Stimulated activated CD8-positive, alpha-beta memory T cell treated with anti-CD3 and anti-CD28 coated beads, Interleukin-15, amount 100 ng/mL, for 4 hours (primary cell): ENCODE measurements around the gene VTI1A.

Experiments
- DNase-seq, 2 donors: peaks; one replicate each; pipeline ENCODE4 v3.0.0-alpha.2; 2020; ENCODE audit warnings: low read depth in 2 of 2

Gene VTI1A

DNA sequence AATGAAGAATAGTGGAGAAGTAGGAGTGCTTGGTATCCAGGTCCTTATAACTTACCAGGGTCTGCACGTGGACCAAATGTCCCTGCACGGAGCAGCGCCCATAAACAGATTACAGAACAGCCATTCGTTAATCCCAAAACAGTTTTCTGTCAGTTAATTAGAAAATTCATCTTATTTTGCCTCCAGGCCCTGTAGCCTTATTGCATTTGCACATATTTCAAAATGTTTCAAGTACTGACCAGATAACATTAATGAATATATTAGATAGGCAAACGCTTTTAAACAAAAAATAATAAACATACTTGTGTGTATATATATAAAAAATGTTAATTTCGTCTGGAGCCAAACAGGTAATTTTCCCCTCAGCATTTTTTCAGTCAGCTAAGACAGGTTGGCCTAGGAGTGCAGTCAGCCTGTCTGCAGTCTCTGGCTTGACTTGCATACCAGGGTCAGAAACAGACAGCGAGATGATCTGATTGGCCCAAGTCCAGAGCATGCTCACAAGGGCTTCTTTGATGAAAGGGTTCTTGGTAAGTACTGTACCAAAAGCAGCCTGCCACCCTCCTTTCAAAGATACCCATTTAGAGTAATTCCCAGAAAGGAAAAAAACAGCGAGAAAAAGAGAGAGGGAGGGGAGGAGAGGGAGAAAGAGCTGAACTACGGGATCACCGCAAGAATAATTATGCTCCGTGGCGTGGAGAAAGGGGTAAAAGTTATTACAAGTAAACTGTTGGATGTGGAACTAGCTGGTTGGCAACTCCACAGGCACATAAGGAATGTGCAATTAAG is 308.6 kb downstream of the VTI1A start:
- DNase-seq = no peak

DNA sequence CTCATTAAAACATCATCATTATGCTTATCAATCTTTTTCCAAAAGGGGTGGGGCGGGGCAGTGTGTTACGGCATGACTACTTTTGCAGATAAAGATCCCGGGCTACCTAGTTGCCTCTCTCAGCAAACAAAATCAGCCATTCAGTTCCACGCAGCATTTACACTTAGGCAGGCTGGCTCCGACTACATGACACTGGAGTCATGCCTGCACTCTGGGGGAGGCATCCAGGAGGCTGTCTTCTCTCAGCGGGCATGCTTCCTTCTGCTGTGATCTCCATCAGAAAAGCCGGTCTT is 309.2 kb downstream of the VTI1A start:
- no peak for DNase-seq

DNA sequence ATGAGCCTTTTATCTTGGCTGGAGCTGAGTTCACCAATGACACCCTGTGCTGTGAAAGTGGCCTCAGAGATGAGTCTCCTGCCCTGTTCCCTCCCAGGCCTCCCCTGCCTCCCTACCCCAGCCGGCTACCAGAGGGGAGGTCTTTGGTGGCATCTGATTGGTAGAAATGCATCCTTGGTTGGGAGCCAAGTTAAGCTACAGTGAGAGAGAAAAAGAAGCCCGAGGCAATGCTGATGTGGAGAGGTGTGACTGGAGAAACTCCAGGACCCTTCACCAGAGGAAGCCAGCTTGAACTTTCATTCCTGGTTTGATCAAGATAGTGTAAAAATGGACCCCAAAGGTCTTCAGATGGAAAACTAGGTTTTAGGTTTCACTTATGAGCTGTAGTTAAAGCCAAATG is 311.9 kb downstream of the VTI1A start:
- DNase-seq = no peak

DNA sequence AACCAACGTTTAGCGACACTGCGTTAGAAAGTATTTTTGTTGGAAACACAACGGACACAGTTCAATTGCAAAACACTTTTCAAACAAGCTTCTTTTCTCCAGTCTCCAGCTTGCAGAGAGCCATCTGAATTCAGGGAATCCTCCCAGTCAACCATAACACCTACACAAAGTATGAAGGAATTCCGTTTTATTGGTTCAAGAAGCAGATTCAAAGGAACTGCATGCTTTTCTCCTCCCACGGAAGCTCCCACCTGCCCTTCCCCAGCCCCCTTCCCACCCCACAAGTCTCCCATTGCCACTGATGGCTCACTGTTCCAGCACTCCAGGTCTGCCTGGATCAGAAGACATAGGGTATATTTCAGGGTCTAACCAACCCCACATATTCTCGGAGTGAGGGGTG is 312.5 kb downstream of the VTI1A start:
- DNase-seq = no peak

DNA sequence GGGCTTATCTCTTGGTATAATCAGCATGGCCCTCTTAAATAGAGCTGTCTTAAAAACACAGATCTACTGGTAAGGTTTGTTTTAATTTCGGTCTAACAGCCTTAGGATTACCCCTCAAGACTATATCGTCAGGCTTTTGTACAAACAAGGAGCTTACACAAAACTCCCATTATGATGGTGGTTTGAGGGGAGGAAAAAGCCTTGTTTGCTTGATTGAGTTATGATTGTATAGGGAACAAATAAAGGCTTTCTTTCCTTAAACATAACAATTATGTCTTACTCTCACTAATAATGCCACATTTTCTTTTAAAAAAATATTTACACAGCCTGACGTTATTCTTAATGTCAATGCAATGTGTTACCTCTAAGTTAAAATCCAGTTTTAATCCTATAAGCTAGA is 314.2 kb downstream of the VTI1A start:
- no peak for DNase-seq

DNA sequence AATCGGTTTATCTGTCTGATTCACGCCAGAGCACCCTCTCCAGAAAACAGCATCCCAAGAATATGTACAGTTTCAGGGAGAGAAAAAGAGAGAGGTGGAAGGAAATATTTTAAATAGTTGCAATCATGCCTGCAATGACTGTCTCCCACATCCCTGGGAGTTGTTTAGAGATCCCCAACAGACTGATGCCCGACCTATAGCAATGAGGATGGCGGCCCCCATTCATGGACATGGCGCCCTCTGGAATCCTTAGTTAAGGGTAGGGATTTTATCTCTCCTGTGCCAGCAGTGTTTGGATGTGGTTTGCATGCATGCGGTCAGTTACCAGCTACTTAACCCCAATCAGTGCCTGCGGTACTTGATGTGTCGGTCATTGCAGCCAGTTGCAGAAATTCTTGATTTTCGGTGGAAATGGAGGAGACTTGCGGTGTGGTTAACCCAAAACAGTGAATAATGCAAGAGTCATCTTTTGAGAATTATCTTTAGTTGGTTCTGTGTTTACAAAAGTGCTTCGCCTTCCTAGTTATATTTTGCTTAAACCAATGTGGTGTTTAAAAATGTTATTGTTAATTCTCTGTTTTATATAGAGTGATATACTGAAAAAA is 317.0 kb downstream of the VTI1A start:
- DNase-seq = no peak

DNA sequence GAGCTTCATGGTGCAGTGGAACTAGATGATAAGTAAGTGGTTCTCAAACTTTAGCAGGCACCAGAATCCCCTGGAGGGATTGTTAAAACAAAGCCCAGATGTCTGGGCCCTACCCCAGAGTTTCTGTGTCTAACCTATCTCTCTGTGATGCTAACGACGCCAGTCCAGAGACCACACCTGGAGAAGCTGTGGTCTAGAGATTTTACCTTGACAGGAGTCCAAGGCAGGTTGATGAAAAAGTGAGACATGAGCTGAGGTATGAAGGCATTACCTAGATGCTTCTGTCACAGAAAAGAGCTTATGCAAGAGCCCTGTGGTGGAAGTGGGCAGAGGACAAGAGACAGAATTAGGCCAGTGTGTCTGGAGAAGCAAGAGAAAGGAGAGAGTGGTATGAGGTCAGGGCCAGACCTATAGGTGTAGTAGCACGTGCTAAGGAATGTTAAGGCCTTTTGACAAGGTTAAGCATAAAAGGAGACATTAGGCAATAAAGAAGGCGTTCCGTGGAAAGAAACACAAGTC is 318.8 kb downstream of the VTI1A start:
- no peak for DNase-seq

DNA sequence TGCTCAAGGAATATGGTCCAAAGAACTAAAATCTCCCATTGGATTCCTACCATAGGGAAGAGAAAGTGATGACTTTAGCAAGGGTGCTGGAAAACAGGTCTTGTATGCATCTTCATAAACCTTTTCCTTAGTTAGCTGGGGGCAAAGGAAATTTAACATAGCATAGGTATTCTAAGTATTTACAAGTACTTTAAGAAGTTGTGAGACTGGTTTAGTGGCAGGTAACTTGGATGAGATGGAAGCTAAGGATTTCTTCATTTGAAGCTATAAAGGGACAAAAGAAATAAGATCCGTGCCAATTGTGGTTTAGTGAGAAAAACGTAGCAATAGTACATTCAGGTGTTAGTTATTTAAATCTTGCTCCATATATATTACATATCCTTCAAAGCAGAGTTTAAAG is 319.6 kb downstream of the VTI1A start:
- no peak for DNase-seq

DNA sequence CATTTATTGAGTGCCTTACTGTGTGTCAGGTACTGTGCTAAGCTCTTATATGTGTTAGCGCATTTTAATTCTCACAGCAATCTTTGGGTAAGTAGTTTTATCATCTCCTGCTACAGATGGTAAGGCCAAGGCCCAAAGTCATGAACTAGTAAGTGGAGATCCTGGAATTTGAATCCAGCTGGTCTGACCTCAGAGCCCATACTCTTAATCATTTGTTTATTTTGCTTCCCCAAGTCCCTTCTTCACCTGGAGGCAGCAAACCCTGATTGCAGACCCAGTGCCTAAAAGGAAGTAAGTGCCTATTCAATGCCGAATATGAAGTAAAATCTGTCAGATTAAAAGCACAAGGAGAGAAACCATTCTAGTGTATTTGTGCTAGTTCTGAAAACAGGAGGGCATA is 320.1 kb downstream of the VTI1A start:
- DNase-seq = no peak

DNA sequence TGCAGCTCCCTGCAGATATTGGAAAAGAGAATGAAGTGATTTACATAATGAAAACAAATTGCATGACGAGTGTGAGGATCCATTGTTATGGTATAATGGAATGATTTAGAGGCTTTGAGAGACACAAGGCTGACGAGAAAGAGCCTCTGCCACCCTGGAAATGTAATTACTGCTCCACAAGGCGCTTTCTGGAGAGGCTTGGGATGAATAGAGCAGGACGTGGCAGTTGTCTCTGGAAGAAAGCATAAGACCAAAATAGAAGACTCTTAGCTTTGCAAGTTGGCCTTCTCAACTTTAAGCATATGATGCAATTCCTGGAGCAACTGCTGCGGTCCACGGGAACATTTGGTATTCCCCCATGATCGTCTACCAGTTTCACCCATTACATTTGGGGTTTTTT is 321.1 kb downstream of the VTI1A start:
- DNase-seq = no peak

DNA sequence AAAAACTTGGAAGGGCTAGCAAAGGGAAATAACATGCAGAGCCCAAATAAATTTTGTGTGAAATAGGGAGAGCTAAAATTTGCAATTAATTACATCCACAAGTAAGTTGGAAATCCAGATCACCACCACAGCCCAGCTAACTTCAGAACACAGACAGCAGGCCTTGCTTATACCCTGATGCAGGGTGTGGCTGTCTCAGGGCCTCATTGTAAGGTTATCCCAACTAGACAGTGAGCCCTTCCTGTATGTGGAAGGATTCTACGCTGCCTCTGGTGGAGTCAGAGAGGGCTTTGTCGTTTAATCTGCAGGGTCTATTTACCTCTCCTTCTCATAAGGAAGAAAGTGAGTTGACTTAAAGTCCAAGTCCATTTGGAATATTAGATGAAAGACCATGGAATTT is 322.1 kb downstream of the VTI1A start:
- DNase-seq = no peak

DNA sequence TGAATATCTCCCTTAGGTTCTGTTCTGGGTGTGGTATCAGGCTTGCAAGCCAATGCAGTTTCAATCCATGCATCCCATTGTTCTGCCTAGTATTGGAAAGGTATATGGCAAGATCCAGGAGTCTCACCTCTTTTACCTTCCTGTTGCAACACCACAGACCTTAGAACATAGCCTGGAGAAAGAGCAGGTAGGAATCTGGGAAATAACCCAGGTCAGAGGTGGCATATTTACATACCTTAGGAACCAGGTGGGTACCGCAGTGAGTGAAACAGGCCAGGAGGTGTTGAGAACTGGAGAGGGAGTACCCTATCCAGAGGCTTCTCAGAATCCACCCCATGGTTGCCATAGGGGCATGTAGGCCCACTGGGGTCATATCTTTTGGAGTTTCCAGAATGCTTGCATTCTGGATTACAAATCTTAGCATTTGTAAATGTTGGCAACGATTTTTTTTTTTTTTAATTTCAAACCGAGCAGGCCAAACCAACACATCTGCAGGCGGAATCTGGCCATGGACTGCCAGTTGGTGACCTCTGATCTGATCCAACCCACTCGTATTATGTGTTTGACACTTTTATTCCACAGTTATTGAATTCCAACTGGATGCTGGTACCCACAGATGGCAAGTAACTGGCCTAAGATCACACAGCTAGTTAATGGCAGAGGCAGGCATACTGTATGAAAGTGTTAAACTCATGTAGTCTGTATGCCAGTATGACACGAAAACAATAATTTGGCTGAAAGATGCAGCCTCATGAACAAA is 322.8 kb downstream of the VTI1A start:
- DNase-seq = no peak

DNA sequence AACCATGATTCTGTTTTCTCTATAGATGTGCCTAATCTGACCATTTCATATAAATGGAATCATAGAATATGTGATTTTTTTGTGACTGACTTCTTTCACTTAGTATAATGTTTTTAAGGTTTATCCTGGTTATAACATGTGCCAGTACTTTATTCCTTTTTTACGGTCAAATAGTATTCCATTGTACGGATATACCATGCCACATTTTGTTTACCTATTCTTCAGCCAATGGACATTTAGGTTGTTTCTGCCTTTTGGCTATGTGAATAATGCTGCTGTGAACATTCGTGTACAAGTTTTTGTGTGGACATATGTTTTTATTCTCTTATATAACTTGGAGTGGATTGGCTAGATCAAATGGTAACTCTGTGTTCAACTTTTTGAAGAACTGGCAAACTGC is 324.7 kb downstream of the VTI1A start:
- no peak for DNase-seq

DNA sequence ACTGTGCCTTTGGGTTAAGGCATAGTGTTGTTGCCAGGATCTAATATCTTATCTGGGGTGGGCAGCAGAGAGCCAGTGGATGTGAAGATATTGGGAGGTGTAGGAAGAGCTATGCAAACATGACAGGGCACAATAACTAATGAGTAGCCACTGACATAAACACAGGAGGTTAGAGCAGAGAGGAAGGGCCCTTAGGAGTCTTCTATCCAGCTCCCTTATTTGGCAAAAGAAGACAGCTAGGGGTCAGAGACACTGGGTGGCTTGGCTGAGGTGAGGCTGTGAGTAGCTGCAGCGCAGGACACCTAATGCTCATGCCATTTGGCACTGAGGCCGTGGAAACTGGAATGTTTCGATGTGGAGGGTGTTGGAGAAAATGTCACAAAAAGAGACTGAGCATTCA is 326.8 kb downstream of the VTI1A start:
- DNase-seq = no peak

DNA sequence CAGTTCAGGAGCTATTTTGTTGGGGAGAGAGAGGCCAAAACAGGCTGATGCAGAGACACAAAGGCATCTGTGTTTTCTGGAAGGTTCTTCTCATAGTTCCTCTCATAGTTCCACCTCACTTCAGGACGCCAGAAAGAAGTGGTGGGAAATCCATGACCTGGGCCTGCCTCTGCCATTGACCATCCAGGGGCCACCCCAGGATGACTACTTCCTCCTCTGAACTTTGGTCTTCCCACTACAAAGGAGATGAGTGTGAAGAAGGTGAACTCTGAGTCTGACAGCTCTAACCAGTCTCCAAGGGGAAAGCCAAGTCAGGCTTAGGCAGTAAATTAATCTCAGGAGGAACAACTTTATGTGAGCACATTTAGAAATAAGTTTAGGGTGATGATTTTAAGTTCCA is 327.2 kb downstream of the VTI1A start:
- no peak for DNase-seq

DNA sequence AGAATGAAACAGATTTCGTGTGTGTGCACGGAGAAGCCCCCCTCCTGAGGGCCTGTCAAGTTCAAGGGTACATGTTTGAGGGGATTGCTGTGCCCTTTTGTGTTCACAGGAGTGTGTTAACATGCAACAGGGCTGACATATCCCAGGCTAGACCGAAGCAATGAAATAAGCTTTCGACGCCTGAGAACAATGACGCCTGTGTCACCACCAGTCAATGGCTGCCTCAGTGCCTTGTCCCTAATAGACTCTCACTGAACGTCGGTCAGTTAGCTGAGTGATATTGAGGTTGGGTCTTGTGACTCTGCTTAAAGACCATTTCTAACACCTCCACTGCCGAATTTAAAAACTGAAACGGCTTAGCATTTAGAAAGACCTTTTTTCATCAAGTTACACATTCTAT is 327.8 kb downstream of the VTI1A start:
- DNase-seq = no peak

DNA sequence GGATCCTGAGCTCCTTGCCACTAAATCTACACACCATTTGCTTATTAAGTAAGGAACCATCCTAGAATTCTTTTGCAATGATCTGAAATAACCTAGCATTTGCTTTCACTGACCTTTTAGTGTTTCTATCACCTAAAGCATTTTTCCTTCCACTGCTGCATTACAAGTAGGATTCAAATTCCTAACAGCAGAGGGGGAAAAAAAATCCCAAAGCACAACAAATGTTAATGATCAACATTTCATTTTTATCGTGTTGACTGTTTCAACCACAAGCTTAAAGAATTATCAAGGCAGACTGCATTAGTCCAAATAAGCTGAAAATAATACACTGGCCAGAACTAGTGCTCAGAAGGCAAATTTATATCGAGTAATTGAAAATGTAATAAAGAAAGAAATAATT is 328.4 kb downstream of the VTI1A start:
- no peak for DNase-seq

DNA sequence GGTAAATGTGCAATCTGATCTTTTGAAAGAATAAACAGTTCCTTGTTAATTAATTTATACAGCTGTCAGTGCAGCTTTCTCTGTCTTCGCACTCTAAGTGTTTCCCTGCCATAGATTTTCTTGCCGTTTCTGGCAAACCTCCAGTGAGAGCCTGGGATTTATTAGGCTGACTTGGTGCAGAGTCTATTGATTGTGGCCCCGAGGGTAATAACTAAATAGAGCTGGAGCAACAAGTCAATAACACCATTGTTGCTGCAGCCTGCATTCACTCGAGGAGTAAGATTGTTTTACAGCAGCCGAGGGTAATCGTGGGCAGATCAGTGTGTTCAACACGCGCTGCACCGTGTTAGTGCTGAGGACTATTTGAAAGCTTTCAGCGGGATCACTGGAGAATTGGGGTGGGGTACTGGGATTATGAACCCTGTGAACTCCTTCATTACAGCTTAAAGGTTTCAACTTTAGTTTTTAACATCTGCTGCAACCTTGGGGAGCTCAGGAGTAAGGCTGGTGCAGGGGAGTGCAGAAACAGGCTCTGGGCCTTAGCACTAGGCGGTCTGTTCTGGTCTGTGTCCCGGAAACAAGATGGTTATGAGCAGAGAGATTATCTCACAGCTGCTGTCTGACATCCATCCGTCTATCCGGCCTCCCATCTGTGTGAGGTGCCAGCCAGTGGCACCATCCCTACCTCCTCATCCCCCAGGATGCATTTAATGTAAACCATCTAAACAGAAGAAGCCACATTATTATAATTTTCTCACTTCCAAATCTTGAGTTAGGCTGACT is 329.1 kb downstream of the VTI1A start:
- no peak for DNase-seq

DNA sequence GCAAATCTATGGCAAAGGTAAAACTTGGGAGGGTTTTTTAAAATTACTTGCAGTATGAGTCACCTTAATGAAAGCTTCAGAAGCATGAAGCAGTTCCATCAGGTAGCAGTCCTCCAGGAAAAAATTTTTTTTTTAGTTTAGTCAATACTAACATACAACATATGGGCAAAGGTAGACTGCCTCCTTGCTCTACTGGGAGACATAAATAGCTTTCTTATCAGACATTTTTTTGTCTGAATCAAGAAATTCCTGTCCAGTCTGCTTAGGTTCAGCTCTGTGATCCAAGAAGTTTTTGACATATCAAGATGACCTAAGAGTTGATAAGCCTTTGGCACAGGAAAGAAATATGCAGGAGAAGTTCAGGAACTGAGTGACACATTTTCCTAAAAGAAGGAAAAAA is 331.6 kb downstream of the VTI1A start:
- DNase-seq = no peak

DNA sequence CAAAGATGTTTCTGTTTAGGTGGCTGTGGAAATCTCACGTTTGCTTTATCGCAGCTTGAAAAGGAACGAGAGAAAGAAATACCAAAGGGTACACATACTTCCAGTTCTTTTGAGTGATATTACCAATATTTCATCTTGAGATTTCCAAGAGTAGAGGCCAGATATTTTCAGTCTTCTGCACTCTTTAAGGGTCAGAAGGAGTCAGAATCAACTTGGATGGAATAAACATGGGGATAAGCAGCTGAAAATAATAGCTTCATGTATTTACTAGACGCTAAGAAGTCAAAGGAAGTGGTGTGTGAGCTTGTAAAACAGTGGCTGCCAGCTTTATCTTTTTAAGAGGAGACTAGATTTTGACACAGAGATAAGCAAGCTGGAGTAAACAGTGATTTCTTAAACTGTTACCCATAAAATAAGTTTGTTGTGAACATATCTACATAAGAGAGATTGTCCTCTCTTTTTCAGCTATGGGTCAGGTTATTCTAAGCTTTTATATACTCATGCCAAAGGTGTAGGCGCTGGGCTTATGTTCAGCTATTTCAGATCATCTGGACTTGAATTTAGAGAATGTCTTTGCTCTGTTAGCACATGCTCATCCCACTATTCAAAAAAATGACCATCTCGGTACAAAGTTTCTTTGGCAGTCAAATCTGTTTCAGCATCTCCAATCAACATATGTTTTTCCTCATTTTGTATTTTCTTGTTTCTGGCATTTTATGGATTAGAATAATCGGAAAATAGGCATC is 332.2 kb downstream of the VTI1A start:
- DNase-seq = no peak

DNA sequence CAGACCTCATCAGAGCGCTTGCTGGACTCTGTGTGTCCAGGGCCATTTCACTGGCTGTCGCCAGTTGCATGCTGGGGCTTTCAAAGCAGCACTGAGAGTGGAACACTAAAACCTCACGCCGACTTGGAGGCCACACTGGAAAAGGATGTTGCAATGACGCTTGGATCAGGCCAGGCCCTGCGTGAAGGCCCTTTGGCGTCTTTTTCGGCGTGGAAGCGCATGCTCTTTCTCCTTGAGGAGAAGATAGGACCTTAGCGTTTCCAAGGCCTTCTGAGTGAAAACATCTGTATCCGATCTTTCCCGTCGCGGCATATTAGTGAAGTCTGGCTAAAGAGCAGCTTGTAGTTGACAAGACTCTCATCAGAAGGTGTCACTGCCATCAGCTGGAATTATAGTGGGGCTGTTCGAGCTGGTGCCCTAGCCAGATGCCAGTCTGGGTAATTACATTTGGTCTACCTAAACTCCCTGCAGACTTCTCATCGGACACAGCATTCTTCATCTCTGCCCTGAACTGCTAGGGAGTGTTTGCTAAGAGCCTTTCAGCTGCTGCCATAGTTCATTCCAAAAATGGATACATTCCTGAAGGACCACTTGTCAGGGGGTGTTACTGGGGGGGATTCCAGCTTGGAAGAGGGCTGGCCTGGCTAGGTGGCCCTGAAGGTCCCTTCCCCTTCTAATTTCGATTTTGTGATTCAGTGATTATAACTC is 335.3 kb downstream of the VTI1A start:
- no peak for DNase-seq
